GM18868 (cell line): Measurements from ENCODE around the gene CCDC88B.
"Not testable (repeated sequence)": the region's sequence is repeated elsewhere in the genome, so short reads cannot be mapped to it uniquely, and the experiment has no call there.

Source experiments
- ATAC-seq: cut with Tn5 transposase; IDR thresholded peaks from one replicate; pipeline ENCODE4 v1.9.1; 2021; ENCODE audit warnings: mild to moderate bottlenecking, moderate library complexity; ENCODE audit not compliant: unreplicated experiment

The CCDC88B gene

DNA sequence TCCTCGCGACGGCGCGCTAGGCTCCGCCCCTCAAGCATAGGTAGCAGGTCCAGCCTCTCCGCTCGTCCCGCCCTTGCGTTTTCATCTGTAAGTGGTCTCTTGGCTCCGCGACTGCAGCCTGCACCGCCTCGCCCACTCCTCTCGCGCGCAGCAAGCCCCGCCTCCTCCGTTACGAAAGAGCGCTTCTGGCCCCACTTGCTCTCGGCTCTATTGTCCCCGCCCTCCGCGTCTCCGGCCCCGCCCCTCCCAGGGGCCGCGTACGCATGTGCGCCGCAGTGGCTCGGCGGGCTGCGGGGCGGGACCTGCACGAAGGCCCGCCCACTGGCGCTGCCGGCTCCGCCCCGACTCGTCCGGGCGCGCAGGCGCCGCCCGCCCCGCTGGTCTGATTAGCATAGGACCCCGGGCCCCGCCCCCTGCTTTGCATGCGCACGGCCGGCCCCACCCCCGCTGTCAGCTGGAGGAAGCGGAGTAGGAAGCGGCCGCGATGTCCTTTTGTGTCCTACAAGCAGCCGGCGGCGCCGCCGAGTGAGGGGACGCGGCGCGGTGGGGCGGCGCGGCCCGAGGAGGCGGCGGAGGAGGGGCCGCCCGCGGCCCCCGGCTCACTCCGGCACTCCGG lies 34.8 kb upstream of the CCDC88B start, which contains the start of gene ESRRA:
Gene ESRRA (plus strand): TSS at position 450 of the 616 bp plus-strand sequence. CDS start 1,656 bp downstream, outside the sequence.
- peak; percentile 71 for ATAC-seq

DNA sequence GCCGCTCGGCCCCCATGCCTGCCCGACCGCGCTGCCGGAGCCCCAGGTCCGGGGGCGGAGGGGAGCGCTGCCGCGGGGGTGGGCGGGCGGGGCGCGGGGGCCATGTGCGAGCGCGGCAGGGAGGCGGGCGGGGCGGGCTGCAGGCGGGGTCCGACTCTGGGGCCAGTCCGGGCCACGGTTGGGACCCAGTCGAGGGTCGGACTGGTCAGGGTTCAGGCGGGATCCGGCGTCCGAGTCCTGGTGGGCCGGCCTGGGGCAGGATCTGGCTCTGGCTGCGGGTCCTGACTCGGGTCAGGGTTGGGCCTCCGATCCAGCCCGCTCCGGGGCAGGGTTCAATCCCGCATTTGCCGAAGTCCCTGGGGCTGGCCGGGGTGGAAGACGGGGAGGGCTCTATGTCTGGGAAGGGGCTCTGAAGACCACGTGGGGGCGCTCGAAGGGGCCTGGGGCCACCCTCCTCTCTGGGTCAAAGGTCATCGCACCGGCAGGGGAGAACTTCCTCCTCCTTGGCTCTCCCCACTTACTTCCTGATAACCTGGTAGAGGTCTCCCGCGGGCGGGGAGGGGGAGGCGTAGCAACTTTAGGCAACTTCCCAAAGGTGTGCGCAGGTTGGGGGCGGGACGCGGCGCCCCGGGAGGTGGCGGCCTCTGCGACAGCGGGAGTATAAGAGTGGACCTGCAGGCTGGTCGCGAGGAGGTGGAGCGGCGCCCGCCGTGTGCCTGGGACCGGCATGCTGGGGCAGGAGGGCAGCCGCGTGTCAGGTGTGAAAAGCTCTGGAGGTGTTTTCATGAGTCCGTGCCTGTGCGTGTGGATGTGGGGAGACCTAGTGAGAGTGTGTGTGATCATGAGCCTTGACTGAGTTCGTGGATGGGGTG lies 34.1 kb upstream of the CCDC88B start:
- ATAC-seq: peak; percentile 17

DNA sequence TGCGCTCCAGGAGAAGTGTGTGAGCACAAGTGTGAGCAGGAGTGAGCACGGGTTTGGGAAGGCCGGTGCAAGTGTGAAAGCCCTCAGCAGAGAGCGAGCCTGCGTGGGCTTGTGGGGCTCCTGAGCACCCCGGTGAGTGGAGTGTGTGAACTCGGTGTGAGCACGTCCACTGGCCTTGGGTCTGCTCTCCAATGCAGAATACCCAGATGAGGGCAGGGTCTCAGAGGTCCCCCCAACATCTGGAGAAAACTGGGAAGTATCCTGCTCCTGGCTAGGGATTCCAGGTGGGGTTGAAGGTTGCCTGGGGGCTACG lies 33.5 kb upstream of the CCDC88B start:
- ATAC-seq: no peak

DNA sequence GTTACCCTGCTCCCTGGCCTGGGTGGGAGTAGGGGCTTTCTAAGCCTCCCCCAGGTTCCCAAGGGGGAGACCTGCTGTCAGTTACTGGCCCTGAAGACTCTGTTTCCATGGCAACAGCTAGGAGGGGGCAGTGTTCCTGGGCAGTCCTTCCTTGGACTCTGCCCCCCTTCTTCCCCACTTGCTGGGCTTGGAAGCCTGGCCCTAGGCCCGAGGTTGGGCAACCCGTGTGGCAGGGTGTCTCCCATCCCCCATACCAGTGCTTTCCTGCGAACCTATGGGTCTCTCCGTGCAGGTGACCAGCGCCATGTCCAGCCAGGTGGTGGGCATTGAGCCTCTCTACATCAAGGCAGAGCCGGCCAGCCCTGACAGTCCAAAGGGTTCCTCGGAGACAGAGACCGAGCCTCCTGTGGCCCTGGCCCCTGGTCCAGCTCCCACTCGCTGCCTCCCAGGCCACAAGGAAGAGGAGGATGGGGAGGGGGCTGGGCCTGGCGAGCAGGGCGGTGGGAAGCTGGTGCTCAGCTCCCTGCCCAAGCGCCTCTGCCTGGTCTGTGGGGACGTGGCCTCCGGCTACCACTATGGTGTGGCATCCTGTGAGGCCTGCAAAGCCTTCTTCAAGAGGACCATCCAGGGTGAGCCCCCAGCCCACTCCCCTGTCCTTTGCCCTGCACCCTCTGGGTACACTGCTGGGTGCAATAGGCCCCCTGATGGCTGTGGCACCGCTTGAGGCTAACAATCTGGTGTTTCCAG lies 33.0 kb upstream of the CCDC88B start:
- no peak for ATAC-seq

DNA sequence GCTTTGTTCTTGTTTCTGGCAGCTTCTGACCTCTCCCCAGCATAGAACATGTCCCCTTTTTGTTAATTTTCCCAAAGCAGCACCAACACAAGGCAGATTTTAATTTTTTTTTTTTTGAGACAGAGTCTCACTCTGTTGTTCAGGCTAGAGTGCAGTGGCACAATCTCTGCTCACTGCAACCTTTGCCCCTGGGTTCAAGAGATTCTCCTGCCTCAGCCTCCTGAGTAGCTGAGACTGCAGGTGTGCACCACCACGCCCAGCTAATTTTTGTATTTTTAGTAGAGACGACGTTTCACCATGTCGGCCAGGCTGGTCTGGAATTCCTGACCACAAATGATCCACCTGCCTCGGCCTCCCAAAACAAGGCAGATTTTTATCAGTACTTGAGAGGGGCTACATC lies 32.2 kb upstream of the CCDC88B start:
- not testable (repeated sequence) for ATAC-seq

DNA sequence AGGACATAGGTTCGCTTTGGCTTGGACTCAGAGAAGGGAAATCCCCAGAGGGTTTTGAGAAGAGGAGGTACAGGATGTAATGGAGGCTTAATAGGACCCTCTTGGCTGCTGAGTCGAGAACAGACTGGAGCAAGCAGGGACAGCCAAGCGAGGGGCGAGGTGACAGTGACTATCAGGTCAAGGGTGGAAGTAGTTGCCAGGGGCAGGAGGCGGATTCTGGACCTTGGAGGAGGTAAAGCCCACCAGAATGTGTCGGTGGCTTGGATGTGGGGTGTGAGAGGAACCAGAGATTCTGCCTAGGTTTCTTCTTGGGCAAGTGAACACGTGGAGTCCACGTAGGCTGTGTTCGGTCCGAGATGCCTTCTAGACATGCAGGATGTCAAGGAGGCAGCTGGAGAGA lies 27.1 kb upstream of the CCDC88B start:
- no peak for ATAC-seq

DNA sequence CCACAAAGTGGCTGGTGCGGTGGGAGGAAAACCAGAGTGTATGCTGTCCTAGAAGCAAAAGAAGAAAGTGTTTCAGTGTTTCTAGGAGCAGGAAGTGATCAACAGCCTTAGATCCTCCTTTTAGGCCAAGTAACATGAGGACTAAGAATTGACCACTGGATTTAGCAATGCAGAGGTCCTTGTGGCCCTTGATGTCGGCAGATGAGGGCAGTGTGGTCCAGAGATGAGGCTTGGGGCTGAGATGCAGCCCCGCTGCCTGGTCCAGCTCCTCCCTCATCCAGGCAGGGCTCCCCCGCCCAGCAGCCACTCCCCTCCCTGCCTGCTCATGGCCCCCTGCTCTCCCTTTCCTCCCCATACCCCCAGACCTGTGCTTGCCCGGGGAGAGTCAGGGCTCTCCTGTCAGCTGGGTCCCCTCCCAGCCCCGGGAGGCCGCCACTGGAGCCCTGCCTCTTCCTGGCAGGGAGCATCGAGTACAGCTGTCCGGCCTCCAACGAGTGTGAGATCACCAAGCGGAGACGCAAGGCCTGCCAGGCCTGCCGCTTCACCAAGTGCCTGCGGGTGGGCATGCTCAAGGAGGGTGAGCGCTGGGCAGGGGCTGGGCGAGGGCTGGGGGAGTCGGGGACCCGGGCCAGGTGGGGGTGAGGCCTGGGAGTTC lies 26.4 kb upstream of the CCDC88B start:
- ATAC-seq: no peak

DNA sequence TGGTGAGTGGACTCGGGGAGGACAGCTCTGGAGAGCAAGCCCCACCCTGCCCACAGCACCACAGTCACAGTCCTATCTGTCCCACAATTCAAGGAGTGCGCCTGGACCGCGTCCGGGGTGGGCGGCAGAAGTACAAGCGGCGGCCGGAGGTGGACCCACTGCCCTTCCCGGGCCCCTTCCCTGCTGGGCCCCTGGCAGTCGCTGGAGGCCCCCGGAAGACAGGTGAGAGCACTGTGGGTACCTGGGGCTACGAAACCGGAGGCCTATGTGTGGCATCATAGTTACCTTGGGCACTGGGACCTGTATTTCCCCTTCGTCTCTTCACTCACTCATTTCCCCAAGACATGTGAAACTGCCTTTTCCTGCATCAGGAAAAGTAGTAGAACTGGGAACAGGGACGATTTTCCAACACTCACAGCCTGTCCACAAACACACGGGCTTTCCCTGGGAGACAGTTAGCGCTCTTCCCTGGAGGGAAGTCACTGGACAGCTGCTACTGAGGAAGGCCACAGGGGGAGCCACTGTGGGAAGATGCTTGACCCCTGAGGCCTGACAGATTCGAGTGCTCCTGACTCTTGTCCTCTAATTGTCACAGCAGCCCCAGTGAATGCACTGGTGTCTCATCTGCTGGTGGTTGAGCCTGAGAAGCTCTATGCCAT lies 25.7 kb upstream of the CCDC88B start:
- no peak for ATAC-seq

DNA sequence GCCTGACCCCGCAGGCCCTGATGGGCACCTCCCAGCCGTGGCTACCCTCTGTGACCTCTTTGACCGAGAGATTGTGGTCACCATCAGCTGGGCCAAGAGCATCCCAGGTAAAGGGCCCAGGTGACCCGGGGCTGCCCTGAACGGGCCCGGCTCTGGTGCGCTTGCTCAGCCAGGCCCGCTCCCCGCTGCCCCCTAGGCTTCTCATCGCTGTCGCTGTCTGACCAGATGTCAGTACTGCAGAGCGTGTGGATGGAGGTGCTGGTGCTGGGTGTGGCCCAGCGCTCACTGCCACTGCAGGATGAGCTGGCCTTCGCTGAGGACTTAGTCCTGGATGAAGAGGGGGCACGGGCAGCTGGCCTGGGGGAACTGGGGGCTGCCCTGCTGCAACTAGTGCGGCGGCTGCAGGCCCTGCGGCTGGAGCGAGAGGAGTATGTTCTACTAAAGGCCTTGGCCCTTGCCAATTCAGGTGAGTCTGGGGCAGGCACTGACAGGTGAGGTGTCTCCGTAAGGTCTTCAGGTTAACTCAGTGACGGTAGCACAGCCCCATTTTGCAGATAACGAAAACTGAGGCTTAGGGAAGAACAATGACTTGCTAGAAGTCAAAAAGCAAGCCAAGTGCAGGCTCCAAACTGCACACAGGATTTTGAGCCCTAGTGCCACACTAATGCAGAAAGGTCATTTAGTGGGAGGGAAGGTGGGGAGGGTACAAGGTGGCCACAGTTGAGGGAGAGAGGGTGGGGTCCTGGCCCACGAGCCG lies 25.0 kb upstream of the CCDC88B start:
- no peak for ATAC-seq

DNA sequence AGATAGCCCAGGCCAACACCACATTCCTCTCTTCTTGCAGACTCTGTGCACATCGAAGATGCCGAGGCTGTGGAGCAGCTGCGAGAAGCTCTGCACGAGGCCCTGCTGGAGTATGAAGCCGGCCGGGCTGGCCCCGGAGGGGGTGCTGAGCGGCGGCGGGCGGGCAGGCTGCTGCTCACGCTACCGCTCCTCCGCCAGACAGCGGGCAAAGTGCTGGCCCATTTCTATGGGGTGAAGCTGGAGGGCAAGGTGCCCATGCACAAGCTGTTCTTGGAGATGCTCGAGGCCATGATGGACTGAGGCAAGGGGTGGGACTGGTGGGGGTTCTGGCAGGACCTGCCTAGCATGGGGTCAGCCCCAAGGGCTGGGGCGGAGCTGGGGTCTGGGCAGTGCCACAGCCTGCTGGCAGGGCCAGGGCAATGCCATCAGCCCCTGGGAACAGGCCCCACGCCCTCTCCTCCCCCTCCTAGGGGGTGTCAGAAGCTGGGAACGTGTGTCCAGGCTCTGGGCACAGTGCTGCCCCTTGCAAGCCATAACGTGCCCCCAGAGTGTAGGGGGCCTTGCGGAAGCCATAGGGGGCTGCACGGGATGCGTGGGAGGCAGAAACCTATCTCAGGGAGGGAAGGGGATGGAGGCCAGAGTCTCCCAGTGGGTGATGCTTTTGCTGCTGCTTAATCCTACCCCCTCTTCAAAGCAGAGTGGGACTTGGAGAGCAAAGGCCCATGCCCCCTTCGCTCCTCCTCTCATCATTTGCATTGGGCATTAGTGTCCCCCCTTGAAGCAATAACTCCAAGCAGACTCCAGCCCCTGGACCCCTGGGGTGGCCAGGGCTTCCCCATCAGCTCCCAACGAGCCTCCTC lies 24.1 kb upstream of the CCDC88B start:
- not testable (repeated sequence) for ATAC-seq

DNA sequence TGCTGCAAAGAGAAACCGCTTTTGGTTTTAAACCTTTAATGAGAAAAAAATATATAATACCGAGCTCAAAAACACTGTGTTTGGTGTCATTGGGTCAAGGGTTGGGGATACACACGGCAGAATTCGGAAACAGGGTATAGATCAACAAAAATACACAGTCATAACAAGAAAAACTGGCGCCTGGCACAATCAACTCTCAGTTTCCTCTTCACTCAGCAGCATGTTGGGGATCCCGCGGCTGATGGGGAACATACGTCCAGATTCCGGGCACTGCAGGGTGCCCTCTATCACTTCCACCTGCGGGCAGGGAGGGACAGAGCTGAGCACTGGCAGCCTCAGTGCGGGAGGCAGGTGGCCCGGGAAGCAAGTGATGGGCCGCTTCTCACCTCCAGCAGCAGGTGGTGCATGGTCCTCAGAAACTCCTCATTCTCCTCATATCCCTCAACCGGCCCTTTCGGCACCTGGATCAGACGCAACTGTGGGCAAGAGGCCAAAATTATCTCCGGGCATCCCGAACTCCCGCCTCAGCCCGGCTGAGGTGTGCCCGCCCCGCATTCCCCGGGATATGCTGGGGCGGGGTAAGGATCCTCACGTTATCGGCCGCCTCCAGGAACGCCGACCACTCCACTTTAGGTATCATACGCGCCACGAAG lies 23.2 kb upstream of the CCDC88B start:
- ATAC-seq: no peak

DNA sequence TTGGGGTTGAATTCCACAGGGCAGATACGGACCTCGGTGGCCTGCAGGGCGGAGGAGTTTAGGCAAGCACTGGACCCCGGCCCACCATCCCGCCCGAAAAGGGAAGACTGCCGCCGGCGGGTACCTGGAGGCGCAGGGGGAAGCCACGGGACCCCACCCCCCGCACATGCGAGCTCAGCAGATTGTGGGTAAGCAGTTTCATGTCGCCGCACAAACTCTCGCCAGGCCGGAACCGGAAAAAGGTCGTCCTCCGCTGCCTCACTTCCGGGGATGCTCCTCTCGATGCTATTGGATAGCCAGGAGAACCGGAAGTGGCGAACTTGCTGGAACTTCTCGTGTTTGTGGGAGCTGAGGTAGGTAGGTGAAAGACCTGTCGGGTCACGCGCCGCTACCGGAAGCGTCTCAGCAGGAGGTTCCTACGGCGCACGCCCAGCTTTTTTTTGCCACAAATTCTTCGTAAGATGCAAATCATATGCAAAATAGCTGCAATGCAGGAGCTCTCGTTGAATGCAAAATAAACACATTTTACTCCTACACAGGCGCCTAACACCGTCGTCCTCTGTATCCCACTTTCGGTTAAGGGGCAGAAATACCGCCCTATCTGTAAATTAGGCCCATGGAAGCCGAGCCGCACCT lies 22.6 kb upstream of the CCDC88B start, which contains the start of gene TRMT112:
Gene TRMT112 (minus strand): TSS at position 235 of the 636 bp plus-strand sequence. CDS start 33 bp downstream, at position 202.
- ATAC-seq: peak; percentile 67

DNA sequence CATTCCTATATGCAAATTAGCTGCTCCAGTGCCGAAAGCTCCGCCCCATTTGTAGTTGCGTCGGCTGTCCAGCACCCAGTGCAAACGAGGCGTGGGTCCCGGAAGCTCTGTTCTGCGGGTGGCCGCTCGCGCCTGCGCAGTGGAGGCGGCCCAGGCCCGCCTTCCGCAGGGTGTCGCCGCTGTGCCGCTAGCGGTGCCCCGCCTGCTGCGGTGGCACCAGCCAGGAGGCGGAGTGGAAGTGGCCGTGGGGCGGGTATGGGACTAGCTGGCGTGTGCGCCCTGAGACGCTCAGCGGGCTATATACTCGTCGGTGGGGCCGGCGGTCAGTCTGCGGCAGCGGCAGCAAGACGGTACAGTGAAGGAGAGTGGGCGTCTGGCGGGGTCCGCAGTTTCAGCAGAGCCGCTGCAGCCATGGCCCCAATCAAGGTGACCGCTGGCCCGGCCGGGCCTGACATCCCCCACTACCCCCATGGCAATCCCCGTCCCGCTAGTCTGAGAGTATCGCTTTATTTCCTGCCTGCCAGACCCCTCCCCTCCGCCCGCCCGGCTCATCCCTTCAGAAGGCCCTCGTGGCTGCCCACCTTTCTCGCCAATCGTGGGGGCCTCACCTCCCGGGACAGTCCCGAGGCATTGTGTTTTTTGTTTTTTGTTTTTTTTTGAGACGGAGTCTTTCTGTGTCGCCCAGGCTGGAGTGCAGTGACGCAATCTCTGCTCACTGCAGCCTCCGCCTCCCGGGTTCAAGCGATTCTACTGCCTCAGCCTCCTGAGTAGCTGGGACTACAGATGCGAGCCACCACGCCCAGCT lies 21.8 kb upstream of the CCDC88B start, which contains the start of gene PRDX5:
Gene PRDX5 (plus strand): TSS at position 161 of the 805 bp plus-strand sequence. CDS start 95 bp downstream, at position 256.
- peak; percentile 72 for ATAC-seq

DNA sequence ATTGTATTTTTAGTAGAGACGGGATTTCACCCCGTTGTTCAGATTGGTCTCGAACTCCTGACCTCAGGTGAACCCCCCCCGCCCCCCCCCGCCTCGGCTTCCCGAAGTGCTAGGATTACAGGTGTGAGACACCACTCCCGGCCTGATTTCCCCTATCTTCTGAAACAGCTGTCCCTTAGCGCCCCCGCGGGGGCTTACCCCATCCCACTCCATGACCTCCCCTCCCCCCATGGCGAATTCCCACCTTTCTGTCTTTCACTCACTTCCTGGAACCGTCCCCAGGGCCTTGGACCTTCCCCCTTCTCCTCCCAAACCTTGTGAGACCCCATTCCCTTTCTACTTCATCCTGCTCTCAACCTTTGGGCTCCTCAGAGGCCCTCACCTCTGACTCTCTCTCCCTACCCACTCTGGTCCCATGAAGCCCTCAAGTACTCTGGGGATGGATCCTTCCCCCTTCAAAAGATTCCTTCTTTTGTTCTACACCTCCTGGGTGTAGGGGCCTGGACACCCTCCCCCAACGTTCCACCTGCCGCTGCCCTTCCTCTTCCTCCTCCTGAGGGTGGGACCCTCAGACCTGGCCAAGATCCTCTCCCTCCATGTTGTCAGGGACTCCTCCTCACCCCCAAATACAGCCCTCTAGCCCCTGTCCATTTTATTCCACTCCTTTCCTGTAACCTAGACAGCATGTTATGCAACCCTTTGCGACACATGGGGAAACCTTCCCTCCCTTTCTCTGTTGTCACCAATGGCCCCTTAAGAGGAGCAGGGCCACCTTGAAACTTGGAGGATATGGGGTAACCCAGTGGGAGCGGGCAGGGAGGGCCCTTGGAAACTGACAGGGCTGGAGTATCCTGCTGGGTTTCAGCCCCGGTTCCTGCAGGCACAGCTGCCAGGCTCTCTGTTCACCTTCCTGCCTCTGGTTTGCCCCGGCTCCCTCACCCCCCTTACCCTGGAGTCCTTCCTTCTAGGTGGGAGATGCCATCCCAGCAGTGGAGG lies 20.9 kb upstream of the CCDC88B start:
- ATAC-seq: no peak

DNA sequence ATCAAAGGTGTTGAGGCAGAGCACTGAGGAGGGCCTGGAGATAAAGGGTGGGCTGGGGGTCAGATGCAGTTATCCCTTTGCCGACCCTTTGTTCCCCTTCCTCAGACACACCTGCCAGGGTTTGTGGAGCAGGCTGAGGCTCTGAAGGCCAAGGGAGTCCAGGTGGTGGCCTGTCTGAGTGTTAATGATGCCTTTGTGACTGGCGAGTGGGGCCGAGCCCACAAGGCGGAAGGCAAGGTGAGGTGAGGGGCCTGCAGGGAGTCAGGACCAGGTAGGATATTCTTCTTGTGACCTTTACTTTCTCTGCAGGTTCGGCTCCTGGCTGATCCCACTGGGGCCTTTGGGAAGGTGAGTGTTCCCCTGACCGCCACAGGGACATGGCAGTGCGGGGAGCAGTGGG lies 19.4 kb upstream of the CCDC88B start:
- no peak for ATAC-seq

DNA sequence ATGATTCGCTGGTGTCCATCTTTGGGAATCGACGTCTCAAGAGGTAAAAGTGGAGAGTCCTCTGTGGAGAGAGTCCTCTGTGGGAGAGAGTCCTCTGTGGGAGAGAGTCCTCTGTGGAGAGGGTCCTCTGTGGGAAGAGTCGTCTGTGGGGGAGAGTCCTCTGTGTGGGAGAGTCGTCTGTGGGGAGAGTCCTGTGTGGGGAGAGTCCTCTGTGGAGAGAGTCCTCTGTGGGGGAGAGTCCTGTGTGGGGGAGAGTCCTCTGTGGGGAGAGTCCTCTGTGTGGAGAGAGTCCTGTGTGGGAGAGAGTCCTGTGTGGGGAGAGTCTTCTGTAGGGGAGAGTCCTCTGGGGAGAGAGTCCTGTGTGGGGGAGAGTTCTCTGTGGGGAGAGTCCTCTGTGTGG lies 19.0 kb upstream of the CCDC88B start:
- ATAC-seq: no peak
